CD4-positive, alpha-beta T cell treated with Interleukin-17A for 4 hours (primary cell): ENCODE data around the gene TNS3.

Experiments used
- DNase-seq: peaks from one replicate; pipeline ENCODE4 v3.0.0-alpha.2; 2020; ENCODE audit warnings: mixed read lengths

TNS3 gene

DNA sequence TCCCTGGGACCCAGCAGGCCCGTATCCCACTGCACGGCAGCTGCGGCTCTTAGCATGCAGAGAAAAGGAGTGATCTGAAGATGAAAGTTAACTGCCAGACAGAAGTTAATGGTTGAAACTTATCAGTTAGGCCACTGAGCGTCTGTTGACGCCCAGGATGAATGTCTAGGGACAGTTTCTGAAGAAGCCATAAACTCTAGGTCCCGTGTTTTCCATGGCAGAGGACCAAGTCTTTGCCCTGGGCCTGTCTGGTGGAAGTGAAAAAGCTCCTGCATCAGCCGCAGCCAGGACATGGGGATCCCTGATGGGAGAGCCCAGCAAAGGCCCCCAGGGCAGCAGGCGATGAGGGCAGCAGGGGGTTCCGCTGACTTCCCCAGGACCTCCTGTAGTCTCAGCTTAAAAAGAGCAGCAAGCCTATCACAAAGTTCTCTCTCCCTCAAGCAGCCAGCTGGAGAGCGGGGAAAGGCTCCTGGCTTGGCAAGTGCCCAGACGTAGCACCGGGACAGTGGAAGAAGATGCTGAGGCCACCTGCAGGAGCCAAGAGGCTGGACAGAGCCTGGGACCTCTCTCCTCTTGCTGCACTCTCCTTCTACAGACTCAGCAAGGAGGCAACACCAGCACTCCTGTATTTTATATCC lies 79.6 kb downstream of the TNS3 start:
- DNase-seq: no peak

DNA sequence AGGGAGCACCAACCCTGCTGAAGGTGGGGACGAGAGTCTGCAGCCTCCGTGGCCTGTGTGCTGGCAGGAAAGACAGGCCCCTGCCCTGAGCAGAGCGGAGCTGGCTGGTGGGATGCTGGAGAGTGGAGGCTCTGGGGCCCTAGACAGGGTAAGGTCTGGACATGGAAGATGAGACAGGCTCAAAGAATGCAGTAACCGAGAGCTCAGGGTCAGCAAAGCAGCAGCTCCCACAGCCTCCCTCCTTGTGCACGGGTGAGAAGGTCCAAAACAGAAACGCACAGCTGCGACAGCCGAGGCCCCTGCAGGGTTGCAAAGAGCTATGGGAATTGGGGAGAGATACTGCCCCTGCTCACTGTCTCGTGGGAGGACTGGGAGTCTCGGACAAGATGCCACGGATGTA lies 80.5 kb downstream of the TNS3 start:
- no peak for DNase-seq

DNA sequence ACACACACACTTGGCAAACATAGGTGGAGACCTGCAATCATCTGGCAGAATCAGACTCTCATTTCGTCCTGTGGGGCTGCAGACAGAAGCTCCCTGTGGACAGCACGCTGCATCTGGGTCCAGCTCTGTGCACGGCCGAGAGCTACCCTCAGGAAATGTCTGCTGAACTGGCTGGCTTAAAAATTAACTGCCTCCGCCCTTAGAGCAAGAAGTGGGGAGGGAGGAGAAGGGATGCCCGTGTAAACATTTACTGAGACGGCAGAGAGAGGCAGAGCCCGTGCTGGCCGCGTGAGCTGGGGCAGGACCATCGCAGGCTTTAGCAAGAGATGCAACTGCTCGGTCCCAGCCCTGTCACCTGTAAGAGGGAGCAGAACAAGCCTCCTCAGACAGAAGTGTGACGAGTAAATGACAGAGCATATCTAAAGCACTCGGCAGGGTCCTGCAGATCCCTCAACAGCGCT lies 81.8 kb downstream of the TNS3 start:
- DNase-seq: no peak

DNA sequence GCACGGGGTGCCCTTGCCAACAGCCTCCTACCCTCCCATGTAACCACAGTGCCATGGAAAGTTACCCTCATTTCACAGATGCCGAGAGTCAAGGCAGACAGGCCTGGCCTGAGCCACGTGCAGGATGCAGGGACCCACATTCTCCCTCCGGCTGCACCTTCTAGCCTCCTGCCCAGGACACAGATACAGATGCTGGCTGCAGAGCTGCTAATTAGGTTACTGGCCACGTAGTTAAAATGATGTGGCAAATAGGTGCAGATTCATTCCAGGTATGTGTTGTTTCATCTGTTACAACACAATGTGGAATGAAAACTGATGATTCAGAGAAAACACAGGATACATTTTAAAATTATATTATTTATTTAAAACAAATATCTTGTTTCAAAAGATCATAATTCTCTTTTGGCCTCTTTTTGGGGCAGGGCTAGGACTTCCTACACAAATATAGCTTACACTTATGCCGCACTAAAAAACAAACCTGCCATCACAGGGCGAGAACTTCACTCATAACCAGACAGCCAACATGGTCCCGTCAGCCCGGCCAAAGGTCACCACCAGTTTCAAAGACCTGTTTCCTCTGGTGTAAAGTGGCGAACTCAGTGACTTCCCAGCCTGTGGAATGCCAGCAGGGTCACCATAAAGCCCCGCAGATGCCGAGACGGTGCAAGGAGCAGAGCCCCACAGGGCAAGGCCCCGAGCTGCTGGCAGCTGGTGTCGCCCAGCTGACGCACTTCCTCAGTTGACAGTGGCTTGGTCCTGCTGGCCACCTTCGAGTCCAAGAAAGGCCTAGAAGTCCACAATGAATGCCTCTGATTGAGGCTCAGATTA lies 83.5 kb downstream of the TNS3 start:
- DNase-seq: no peak

DNA sequence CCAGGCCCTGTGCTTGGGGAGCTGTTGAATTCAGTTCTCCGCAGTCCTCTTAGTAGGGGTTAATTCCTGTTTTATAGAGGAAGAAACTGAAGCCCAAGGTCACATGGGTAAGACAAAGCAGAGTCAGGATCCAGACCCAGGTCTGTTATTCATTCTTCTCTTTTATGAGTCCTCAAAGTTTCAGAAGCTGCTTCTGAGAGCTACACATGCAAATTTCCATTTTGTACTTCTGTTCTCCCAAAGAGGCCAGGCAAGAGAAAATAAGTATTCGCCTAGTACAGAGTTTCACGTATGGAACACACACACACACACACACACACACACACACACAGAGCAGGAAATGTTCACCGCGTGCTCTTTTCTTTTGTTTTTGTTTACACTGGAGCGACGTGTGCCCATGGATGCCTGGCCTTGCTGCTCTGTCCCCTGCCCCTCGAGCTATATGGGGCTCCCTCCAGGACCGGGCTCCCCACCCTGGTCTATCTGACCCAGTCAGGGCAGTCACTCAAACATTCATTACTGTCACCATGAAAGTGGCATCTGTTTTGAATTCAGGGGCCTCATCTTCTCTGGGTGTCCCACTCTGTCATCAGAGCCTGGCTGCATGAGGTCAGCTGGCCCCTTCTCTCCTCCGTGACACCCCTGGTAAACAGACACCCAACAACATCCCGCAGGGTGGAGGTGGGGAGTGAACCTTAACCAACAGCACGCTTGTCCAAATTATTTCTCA lies 84.4 kb downstream of the TNS3 start:
- DNase-seq: no peak

DNA sequence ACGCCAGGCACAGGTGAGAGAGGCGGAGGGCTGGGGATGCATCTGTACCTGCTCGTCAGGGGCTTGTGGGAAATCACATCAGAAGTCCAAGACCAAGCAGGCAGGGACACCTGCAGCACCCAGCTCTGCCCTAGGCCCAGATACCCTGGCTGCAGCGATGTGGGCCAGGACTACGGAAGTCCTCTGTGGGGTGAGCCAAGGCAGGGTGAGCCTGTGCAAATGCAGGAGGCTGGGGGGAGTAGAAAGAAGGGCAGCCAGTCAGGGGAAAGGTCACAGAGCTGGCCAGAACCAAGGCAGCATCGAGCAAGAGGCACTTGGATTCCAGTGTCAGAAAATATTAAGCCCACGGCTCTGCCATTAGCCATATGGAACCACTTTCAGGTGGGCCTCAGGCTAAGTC lies 85.2 kb downstream of the TNS3 start:
- no peak for DNase-seq

DNA sequence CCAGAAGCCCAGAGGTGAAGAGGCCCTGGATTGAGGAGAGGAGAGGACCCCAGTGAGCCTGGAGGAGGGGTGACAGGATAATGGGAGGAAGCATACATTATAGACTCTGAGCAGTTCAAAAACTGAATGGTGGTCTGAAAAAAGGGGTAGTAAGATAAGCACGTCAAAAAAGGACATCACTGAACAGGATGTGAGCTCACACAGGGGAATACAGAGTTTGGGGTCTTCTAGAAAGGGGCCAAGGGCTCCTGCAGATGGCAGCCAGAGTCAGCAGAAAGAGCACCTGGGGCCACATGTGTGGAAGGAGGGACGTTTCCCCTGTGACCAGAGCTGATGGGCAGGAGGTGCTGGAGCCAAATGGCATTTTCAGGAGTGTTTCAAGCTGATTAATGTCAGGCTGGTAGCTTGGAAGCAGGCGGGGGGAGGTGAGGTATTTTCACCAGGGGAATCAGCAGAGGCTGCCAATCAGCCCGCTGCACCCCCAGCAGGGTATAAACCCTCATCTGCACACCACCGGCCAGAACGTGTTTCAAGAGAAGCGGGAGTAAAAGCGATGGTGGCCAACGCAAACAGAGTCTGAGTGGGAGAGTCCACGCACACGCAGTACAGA lies 85.8 kb downstream of the TNS3 start:
- no peak for DNase-seq

DNA sequence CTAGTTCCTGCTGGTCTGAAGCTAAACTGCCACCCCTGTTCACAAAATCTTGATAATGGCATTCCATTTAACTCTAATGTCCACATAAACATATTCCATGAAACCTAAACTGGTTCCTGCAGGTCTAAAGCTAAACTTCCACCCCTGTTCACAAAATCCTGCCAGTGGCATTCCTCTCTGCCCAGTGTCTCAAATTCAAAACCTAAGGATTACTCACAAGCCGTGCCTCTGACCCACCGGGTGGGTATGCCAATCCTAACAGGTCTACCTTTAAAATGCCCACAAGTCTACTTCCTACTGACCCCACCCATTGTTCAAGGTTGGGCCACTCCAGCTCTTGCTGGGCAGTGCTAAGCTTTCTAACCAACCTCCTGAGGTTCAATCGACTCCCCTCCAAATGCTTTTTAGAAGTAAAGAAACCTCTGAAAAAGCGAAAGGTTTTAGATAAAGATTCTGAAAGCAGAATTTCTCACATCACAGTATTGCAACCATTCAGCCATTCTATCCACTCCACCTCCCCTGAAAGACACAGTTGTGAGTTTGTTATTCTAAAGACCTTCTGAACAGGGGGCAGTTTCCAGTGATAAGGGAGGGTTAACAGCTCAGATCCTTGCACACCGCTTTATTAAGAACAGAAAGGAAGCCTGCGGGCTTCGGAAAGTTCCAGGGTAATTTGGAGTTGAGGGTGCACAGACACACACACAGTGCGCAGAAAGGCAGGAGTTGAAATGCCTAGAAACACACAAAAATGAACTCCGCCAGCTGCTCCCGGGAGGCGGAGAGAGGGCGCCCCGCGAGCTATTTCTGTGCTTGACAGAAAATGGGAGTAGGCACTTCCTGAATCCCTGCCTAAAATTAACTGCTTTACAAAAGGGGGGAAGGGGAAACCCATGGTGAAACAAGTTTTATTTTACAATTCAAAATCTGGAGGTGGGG lies 87.7 kb downstream of the TNS3 start:
- no peak for DNase-seq

DNA sequence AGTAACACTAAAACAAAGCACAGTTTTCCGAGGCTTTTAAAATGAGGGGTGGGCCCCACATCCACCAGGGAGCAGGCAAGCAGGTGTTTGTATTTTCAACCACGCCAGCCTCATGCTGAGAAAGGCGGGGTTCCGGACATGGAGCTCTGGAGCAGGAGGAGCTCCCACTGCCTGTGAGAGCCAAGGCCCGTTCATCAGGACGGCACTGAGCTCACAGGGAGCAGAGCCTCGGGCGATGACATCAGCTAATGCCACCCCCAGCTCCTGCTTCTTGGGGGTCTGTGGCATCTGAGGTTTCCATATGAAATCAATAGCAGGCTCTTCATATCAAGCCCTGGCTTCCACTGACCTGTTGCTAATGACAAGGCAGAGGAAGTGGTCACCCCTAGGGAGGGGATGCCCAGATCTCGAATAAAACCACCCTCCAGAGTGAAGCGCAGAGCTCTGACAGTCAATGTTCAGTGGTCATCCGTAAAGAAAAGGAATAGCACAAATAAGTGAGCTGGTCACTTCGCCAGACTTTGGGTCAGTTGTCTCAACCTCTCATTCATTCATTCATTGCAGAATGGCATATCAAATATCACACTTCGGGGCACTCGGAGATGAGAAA lies 89.1 kb downstream of the TNS3 start:
- no peak for DNase-seq

DNA sequence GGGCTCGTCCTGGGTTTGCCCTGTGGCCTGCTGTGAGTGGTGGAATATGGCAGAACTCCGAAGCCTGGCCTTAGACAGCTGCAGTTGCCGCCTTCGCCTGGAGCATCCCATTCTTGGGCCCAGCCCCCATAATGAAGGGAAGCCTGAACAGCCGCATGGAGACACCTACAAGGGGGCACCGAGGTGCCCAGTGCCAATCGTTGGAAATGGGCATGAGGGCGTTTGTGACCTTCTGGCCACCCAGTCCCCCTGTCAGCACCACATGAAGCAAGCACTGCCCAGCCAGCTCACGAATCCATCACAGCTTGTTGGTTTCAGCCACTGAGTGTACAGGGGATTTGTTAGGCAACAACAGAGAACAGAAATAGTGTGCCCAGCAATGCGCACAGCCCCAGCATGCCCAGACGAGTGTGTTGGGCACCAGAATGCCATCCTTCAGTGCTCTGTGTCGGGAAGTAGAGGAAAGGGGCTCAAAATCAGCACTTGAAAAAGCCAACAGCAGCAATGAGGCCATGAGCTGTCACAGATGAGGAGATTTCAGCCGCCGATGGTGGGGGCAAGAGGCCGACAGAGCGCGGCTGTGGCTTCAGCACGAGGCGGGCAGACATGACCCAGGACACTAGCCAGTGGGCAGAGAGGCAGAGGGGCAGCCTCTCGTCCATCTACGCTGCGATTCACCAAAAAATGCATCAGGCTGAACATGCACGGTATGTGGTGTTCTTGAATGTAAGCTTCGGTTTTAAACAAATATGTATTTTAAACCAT lies 91.2 kb downstream of the TNS3 start:
- no peak for DNase-seq

DNA sequence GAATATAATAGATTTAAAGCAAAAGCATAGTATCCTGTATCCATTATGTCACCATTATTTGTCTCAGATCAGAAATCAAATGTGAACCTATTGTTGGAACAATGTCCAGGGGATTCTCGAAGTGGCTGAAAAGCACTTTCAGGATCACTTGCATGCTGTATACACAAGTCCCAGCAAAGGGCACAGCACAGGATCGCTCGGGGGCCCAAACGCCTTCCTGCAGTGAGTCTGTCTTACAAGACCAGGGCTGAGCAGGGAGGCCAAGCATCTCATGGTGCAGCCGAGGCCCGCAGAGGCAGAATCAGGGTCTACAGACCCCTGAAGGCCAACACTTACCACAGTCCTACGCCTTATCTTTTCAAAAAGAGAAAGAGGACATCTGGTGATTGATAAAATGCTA lies 92.3 kb downstream of the TNS3 start:
- no peak for DNase-seq

DNA sequence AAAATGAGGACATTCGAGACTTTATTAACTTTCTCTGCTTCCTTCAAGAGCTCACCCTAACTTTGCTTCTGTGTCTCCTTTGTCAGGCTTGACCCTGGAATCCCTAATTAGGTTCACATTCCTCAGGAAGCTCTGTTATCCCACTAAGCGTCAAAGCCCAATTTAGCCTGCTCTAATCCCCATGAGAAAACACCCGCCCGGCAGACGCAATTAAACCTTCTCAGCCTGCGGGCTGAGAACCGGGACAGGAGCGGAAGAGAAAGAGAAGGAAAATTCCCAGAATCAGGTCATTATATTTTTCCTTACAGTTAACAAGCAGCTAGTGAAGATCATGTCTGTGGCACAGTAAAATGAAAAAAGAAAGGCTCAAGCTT lies 93.0 kb downstream of the TNS3 start:
- no peak for DNase-seq

DNA sequence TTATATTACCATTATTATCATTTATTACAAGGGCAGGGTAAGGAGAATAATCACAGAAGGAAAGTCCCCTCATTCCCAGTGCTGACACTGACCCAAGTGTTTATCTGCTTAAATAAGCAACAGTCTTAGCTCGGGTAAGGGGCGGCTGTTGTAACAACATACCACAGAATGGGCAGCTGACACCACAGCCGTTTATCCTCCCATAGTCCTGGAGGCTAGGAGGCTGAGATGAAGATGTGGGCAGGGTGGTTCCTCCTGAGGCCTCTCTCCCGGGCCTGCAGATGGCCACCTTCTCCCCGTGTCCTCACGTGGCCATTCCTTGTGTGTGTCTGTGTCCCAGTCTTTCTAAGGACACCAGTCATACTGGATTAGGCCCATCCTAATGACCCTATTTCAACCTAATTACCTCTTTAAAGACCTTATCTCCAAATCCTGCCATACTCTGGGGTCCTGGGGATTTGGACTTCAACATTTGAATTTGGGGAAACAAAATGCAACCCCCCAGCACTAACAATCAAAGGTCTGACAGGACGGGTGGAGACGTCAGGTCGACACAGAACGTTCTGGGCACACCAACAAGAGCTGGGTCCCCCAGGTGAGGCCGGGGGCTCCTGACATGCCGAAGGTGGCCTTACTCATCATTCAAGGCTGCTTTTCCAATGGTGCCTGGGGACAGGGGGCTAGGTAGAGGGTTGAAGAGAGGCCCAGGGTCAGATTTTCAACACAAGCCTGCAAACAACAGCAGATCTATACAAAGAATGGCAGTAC lies 93.5 kb downstream of the TNS3 start:
- no peak for DNase-seq

DNA sequence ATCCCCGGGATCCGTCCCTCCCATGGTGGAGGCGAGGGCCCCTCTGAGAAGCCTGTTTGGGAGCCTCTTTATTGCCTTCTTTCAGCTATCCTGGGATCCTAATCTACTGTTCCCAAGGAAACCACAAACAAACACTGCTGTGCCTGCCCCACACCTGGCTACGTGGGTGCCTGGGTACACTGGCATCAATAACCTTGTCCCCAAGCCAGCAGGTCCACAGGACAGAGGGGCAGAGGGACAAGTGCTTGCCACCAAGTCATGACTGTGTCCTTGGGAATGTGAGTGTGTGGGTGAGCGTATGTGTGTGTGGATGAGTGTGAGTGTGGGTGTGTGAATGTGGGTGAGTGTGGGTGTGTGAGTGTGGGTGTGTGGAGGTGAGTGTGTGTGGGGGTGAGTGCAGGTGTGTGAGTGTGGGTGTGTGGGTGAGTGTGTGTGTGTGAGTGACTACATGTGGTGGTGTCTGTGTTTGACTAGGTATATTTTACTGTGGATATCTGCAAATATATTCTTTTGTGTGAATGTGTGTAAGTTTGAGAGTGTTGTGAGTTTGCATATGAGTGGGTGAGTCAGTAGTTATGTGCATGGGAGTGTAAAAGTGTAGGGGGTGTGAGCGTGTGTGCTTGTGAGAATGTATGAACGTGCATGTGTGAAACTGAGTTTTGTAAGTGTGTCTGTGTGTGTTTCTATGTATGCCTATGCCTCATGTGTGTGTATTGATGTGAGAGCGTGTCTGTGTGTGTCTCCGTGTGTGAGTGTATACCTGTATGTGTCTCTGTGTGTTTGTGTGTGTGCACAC lies 96.1 kb downstream of the TNS3 start:
- no peak for DNase-seq

DNA sequence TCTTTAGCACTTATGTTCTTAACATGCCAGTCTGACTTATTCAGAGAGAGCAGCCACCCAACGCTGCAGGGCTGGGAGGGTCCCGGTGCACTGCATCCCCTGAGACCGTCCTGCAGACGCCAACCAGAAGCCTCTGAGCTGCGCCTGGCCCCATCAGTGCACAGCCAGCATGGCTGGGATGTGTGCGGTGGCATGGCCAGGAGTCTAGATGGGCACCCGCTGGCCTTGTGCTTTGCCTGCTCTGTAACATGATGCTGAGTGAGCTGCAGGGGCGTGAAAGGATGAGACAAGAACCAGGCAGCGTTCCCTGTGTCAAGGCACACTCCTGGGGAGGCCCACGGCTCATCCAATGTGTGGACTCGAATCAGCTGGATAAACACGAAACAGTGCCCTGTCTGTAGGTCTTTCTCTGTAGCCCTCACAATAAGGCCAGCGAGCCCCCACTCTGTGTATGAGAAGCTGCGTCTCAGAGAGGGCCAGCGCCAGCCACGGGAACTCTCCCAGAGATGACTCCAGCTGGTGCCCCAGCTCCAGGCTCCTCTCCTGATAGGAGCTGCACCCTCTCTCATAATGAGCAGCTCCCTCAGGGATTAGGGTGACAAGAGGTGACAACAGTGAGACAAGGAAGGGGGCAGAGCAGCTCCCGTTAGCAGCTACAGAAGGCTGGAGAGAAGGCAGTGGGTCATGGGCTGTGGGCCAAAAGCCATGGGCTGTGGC lies 96.8 kb downstream of the TNS3 start:
- DNase-seq: no peak

DNA sequence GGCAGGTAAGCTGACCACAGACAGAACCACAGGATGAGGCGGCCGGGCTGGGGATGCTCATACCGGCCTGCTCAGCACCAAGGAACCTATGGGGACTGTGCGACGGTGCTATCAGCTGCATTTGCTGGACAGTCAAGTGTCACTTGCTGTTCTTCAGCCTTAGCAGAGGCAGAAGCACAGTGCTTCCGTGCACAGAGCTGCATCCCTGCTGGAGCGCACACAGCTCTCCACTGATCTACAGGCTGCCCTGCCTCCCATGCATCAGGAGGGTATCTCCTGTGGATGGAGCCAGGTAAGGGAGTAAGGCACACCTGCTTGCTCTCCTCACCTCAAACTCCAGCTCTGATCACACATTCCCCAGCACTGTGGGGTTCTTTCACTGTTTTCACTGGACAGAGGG lies 97.5 kb downstream of the TNS3 start:
- no peak for DNase-seq

DNA sequence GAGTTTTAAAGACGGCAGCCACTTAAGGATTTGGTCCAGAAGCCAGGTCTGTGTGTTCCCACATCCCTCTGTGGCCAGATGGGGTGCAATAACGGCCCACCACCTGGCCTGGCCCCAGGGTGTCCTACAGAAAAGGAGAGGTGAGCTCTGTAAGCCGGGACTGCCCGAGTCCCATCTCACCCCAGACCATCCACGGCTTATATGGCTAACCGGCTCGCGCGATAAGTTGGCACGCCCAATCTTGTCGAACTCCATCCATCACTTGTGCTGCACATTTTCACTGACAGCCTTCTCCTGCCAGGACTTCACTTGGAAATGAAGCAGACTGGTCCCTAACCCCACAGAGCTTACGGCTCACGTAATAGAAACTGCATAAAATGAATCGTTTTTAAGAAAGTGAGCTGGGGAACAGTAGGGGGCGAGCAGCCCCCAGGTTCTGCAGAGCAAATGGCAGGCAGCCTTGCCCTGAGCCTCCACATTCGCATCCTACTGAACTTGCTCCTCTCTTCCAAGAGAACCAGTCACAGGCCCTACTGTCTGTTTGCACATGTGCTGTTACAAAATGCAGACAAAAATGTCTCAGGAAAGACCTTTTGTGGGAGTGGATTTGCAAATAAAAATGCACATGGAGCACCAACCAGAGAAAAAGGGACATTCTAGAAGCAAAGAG lies 98.2 kb downstream of the TNS3 start:
- DNase-seq: no peak
